Stimulated activated CD8-positive, alpha-beta memory T cell treated with anti-CD3 and anti-CD28 coated beads, Interleukin-7, amount 100 ng/mL, for 4 hours (primary cell): ENCODE results near the gene NTMT2.

ENCODE experiments used
- DNase-seq, 2 donors: peaks; one replicate each; pipeline ENCODE4 v3.0.0-alpha.2; 2020; ENCODE audit warnings: low read depth in 2 of 2

Gene NTMT2

GRCh38 chr1:170205301-170205700 is 59.5 kb downstream of the NTMT2 start:
- DNase-seq: no peak

- DNase-seq: no peak
Measured at GRCh38 chr1:170209125-170209524, 63.4 kb downstream of the NTMT2 start.

GRCh38 chr1:170210142-170210541 is 64.4 kb downstream of the NTMT2 start:
- DNase-seq: no peak

- DNase-seq: no peak
Measured at GRCh38 chr1:170213596-170213995, 67.8 kb downstream of the NTMT2 start.

- DNase-seq: no peak
Measured at GRCh38 chr1:170214117-170215032, 68.6 kb downstream of the NTMT2 start.

- no peak for DNase-seq
Measured at GRCh38 chr1:170215072-170215885, 69.5 kb downstream of the NTMT2 start.

GRCh38 chr1:170217517-170218256 is 71.9 kb downstream of the NTMT2 start:
- no peak for DNase-seq

- no peak for DNase-seq
Measured at GRCh38 chr1:170218257-170218650, 72.5 kb downstream of the NTMT2 start.
